Stimulated activated CD8-positive, alpha-beta memory T cell treated with anti-CD3 and anti-CD28 coated beads, Interleukin-15, amount 100 ng/mL, for 48 hours (primary cell): Measurements from ENCODE around the gene S100A4.
"Not testable (repeated sequence)": the region's sequence is repeated elsewhere in the genome, so short reads cannot be mapped to it uniquely, and the experiment has no call there.

ENCODE experiments used
- DNase-seq, 2 donors: peaks; one replicate each; pipeline ENCODE4 v3.0.0-alpha.2; 2020; ENCODE audit warnings: low read depth in 2 of 2

Gene S100A4

DNA sequence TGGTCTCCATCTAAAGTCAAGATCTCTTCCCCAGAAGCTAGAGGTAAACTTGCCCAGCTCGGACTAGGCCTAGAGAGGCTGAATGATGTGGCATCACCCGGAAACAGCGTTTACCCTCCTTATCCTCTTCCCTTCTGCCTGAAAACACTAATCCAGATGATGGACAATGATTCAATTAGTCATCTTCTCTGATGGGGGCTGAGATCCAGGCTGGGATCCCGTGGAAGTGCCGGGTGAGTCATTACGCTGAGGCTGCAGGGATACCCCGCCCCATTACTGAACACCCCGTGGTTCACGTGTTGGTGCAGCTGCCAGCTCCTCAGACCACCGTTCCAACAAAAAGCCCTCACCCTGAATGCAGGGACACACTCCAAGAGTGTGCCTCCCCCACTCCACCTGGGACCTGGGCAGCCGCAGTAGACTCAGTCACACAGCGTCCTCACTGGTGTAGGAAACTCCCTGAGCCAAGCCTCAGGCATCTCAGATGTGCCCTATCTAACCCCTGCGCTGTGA, 11.9 kb downstream of the S100A4 start:
- DNase-seq = no peak

DNA sequence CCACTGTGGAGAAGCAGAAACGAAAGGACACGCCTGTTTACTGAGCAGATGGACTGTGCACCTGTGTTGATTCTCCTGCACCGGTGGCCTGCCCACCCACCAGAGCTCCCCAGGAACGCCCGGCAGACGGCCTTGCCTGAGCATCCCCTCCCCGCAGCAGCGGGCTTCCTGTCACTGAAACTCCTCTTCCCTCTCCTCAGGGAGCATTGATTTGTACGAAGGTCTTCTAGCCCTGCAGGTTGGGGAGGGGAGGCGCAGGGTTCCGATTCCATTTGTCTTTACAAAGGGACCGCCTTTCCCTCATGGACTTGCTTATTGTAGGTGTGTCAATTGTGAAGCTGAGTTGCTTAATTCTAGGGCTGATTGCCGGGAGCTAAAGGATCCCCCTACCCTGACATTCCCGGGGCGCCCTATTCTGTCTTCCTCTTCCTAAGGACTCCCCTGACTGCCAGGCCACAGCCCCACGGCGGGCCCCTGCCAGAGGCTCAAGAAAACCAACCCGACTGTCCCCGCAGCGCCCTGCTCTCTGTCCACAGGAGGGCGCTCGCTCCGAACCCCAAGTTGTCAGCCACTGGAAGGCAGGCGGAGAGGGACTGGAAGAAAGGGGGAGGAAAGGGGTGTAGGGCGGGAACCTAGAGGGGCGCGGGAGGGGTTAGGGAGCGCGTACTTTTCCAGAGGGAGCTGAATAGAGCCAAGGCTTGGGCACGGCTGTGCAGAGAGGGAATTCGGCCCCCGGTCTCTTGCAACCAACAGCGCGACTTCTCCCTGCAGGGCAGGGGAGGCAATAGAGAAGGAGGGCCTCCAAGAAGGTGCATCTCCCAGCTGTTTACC, 12.6 kb downstream of the S100A4 start:
- peak in 1 of 2 donors; percentile 60 for DNase-seq

DNA sequence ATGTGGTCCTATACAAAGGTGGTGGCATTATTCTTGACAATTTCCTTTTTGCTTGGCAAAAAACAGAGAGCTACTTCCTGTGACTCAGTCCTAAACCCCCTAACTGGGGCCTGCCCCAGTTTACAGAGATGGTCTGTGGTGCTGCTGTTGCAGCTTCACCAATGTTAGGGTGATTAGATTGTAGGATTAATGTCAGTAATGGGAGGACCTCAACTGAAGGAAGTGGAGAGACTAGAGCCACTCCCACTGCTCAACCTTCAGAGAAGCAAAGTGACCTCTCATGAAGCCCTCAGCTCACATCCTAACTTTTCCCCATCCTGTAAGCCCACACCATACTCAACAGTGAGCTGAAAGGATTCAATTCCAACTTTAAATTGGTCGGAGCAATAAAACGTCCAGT, 13.4 kb downstream of the S100A4 start:
- no peak for DNase-seq

- DNase-seq = no peak
Measured at GRCh38 chr1:153531638-153532037, 14.0 kb downstream of the S100A4 start.

DNA sequence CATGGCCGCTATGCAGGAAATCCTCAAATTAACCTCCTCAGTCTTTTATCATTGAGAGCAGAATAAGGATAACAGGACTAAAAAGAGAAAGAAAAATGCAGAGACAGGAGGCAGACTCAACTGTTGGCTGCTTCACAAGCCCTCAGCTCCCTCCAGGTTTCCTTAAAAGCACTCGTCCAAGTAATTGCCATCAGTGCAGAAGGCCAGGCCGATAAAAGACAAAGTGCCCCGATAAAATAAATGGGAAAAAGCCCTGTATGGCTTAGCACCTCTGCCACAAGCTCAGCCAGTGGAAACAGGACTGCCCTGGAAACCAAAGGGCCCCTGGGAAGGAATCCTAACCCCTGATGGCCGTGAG, 17.9 kb downstream of the S100A4 start:
- DNase-seq = no peak

DNA sequence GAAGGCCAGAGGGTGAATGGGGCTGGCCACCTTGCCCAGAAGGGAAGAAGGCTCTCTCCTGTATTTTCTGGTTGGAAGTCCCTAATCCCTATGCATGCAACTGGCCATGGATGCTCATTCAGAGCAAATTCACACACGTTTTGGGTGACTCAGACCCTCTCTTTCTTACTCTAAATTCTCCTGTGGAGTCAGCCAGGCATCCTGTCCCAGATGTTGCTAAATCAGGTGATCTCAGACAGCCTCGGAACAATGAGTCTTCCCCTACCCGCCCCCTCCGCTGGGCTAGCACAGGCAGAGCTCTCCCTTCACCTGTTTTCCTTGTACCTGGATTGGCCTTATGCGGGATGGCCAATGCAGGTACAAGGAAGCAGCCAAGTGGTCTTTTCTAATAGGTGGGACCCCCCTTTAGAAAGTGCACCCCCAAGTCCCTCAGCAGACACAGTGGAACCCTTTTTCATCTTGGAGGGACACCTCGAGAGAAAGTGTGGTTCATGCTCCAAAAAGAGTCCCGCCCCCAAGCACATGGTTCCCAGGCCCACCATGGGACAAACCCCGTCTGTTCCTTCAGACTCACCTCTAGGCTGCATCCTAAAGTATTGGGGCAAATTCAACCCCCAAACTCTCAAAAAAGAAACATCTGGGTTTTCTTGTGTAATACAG, 18.5 kb downstream of the S100A4 start:
- DNase-seq = no peak

- no peak for DNase-seq
Measured at GRCh38 chr1:153526132-153526543, 19.5 kb downstream of the S100A4 start.

- no peak for DNase-seq
Measured at GRCh38 chr1:153525088-153525728, 20.4 kb downstream of the S100A4 start.

GRCh38 chr1:153522353-153523048, 23.1 kb downstream of the S100A4 start:
- DNase-seq = not testable (repeated sequence)

GRCh38 chr1:153521808-153522207, 23.8 kb downstream of the S100A4 start:
- DNase-seq = not testable (repeated sequence)

DNA sequence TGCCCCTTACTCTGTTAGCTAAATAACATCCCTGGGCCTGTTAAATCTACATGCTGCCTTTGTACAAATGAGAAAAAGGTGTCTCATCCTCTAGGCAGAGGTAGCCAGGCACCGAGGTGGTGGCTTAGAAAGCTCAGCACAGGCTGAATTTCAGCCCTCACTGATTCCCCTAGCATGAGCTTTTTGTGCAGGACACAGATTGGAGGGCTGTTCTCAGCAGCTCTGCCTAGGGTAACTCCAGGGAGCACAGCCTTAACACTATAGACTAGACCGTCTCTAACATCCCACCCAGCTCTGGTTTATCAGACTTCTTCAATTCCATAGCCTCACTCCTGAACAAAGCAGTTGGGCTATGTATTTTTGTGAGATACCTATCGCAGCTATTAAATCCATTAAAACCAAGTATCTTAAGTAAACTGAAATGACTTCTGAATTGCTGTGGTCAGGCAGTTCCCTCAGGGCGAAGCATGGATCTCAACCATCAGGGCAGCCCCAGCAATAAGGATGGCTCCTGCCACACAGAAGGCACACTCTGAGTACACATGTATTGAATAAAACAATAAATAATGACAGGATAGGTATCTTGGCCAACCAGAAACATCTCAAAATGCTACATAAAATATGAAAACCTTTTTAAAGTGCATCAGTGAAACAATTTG, 24.7 kb downstream of the S100A4 start:
- no peak for DNase-seq

DNA sequence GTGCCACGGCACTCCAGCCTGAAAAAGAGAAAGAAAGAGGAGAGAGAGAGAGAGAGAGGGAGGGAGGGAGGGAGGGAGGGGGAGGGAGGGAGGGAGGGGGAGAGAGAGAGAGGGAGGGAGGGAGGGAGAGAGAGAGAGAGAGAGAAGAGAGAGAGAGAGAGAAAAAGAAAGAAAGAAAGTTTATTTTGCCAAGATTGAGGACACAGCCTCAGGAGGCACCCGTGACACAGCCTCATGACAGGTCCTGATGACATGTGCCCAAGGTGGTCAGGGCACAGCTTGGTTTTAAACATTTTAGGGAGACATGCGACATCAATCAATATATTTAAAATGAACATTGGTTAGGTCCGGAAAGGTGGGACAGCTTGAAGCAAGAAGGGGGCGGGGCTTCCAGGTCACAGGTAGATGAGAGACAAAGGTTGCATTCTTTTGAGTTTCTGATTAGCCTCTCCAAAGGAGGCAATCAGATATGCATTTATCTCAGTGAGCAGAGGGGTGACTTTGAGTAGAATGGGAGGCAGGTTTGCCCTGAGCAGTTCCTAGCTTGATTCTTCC, 25.4 kb downstream of the S100A4 start:
- not testable (repeated sequence) for DNase-seq

DNA sequence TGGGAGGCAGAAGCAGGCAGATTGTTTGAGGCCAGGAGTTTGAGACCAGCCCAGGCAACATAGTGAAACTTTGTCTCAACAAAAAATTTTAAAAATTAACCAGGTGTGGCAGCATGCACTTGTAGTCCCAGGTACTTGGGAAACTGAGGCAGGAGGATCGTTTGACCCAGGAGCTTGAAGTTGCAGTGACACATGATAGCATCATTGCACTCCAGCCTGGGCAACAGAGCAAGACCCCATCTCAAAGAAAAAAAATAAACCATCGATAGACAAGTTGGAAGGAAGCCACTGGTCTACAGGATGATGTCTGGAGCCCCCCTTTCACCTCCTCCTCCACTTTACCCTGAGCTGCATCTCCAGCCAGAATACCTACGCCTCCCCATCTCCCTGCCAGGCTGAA, 26.4 kb downstream of the S100A4 start:
- DNase-seq = no peak

DNA sequence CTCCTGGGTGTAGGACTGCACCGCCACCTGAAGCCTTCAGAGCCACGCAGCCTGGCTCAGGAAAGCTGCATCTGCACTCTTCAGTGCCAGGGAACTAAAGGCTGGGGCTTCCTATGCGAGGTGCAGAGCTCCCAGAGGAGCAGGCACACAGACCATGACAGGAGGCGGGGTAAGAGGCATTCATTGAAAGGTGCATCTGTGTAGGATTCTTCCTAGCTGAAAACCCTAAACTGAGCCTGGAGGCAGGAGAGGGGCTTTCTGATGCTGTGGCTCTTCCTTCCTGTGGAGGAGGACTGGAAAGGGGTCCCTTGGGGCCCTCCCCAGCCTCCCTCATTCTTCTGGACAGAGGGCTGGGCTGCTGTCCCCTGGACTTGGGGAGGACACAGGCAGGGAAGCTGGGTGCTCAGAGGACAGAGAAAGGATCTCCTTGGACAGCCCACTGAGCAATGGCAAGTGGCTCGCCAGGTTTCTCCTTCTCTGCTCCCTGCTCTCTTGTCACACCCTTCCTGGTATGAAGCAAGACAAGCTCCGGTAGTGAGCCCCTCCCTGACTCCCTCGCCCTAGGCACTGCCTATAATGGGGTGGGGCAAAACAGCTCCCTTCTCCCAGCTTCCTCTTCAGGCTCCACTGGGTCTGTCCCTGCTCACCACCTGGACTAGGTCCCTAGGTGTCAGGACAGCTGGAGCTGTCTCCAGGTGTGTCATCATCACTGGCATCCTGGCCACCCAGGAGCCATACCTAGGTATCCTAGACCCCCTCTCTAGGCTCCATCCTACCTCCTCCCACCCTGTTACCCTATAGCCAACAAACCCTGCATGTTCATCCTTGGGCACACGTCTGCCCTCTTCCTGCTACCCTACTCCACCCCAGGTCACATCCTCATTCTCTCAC, 29.9 kb downstream of the S100A4 start:
- no peak for DNase-seq

DNA sequence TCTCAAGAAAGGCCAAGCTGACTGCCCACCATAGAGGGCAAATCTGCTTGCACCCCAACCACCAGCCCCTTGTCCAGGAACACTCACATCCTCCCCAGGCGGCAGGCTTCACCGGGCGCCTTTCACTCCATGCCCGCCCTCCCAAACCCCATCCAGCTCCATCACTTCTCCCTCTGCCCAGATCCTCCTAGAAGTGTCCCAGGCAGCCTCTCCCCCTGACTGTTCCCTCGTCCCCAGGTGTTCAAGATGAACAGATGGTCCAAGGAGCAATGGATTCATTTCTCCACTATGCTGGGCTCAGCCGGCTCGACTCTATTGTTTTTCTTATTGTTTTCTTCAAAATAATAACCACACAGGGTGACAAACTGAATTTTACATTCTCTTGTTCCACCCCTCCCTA, 31.9 kb downstream of the S100A4 start:
- no peak for DNase-seq

- no peak for DNase-seq
Measured at GRCh38 chr1:153513023-153513422, 32.6 kb downstream of the S100A4 start.

DNA sequence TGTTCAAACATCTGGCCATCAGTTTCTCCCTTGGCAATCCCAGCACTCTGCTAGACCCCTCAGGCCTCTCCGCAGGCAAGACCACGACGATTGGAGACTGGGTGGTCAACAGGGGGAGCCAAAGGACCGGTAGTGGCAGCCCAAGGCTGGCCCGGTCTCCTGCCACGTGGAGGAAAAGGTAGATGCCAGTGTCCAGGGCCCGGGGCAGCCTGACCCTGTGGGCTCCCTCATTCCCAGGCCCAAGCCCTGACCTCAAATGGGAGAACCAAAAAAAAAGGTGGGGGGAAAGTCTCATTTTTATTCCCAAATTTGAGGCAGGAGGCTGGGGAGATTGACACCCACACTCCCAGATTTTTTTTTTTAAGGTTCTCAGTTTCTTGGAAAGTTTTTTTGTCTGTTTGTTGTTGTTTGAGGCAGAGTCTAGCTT, 34.6 kb downstream of the S100A4 start:
- peak; percentile 63 to 67 for DNase-seq

DNA sequence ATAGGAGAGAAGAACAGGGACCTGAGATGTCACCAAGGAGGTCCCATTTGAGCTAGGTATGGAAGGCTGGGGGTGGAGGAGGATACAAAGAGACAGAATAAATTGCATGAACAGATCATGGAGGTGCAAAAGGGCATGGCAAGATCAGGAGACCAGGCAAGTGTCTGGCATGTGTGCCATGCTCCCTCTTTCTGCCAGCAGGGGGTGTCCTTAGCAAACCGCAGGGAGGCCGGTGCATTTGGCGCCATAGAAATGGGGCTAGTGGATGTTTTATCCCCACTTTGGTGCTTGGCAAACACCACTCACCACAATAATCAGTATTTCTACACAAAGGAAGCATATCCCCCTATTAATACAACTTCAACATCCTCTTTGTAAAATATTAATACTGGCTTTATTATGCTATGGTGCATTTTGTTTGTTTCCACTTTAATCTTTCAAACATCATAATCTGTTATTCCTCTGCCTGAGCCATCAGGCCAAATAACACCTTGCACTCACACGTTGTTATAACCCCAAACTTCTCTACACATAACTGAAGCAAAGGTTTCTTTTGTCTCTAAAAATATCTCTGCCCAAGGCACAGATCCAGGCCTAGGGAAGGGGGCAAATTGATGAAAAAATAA, 35.8 kb downstream of the S100A4 start:
- DNase-seq = peak; percentile 42 to 45

DNA sequence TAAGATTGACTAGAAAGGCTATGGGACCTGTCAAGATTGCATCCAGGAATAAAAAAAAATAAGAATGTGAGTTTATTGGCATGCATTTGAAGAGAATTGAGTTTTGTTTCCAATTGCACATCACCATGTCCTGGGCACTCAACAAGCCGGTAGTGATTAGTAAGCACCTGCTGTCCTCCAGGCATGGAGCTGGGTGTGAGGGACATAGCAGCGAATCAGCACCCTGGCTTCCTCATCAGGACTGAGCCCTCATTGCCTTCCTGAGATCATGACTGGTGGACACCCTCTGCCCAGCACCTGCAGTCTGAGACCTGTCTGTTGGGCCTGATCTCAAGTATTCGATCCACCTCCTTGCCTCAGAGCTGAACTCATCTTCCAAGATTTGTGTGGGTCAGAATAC, 36.6 kb downstream of the S100A4 start:
- DNase-seq = no peak
